Pons (tissue), 1 donor: ENCODE measurements around the gene PRKCH.
A peak's percentile ranks its signal among the peaks of the same experiment; 100 is the strongest.
"Not testable (repeated sequence)": the region's sequence is repeated elsewhere in the genome, so short reads cannot be mapped to it uniquely, and the experiment has no call there.

Experiments
- DNase-seq: peaks from one replicate; pipeline ENCODE4 v3.0.0-alpha.2; 2016; ENCODE audit warnings: low spot score

The PRKCH gene

GRCh38 chr14:61459229-61459628 lies 137.8 kb downstream of the PRKCH start:
- DNase-seq: no peak

- no peak for DNase-seq
Observed at GRCh38 chr14:61460063-61460462, 138.7 kb downstream of the PRKCH start.

GRCh38 chr14:61460718-61461611 lies 139.6 kb downstream of the PRKCH start:
- no peak for DNase-seq

GRCh38 chr14:61461808-61462275 lies 140.5 kb downstream of the PRKCH start:
- peak; percentile 84 for DNase-seq

DNA sequence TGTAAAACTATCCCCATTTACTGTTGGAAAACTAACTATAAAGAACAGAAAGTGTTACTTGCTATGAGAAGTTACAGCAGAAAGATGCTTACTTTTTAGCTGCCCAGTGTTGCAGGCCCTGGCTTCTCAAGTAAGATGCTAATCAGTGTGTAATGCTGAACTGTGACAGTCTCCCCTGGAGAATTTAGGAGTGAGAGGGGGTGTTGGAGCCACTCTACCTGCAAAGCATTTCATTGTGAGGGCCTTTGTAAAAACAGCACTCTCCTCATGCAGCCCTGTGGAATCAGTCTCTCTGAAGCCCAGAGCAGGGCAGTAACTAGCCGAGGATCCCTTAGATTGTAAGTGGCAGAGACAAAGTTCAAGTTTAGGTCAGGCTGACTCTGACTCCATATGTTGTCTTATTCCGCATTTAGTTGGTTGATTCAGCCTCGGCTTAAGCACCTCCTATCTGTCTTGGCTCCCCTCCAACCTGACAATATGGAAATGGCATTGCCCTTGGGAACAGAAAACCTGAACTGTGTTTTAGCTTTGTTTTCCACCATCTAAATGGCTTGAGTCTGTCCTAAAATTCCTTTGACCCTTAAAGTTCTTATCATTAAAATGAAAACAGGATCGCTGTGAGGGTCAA lies 141.3 kb downstream of the PRKCH start:
- DNase-seq: no peak

DNA sequence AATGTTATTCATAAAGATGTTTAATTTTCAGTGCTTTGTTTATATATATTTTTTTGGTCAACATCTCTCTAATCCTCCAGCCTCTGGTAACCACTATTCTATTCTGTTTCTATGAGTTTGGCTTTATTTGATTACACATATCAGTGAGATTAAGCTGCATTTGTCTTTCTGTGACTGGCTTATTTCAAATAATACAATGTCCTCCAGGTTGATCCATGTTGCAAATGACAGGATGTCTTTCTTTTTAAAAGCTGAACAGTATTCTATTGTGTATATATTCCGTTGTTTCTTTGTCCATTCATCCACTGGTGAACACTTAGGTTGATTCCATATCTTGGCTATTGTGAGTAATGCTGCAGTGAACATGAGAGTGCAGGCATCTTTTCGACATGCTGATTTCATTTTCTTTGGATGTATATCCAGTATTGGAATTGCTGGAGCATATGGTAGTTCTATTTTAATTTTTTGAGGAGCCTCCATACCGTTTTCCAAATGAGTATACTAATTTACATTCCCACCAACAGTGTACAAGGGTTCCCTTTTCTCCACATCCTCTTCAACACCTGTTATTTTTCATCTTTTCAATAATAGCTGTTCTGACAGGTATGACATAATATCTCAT lies 142.4 kb downstream of the PRKCH start:
- DNase-seq: no peak

GRCh38 chr14:61464539-61465320 lies 143.4 kb downstream of the PRKCH start:
- not testable (repeated sequence) for DNase-seq

DNA sequence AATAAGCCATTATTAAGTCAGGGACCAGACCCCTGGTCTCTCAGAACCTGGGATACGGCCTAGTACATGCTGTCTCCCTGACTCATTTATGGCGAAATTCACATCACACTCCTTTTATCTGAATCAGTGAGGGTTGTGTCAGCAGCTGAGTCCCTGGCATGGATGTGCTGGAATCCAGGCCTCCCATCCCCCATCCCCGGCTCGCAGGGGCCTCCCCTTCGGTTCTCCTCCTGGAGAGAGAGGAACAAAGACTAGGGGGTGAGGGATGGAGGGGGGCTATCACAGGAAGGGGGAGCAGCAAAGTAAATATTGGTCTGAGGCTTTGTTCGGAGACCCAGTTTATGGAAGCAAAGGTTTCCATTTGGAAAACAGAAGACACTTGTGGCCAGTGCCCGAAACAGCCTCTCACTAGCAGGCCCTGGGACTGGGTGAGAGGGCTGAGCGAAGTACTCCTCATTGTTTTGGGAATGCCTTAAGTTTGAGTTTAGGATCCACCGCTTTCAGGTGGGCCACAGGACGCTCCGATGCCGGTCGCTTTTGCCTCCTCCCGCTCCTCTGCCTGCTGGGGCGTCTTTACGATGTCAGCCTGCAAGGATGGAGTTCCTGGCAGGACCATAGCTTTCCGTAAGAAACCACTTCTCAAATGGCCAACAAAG lies 145.0 kb downstream of the PRKCH start:
- no peak for DNase-seq

GRCh38 chr14:61466905-61467280 lies 145.5 kb downstream of the PRKCH start:
- no peak for DNase-seq

GRCh38 chr14:61467296-61467695 lies 145.9 kb downstream of the PRKCH start:
- no peak for DNase-seq

GRCh38 chr14:61468063-61468825 lies 146.9 kb downstream of the PRKCH start:
- DNase-seq: no peak

- no peak for DNase-seq
Observed at GRCh38 chr14:61469781-61470180, 148.4 kb downstream of the PRKCH start.

- no peak for DNase-seq
Observed at GRCh38 chr14:61470261-61470960, 149.0 kb downstream of the PRKCH start.

GRCh38 chr14:61470961-61471293 lies 149.5 kb downstream of the PRKCH start:
- DNase-seq: no peak

- DNase-seq: no peak
Observed at GRCh38 chr14:61471297-61472005, 150.1 kb downstream of the PRKCH start.

GRCh38 chr14:61472011-61472672 lies 150.8 kb downstream of the PRKCH start:
- DNase-seq: no peak

- DNase-seq: no peak
Observed at GRCh38 chr14:61472801-61473376, 151.5 kb downstream of the PRKCH start.

- DNase-seq: no peak
Observed at GRCh38 chr14:61474015-61474414, 152.6 kb downstream of the PRKCH start.

GRCh38 chr14:61474701-61475100 lies 153.3 kb downstream of the PRKCH start:
- no peak for DNase-seq
